ENCODE measurements around the gene JUNB.
"Not testable (repeated sequence)": the region's sequence is repeated elsewhere in the genome, so short reads cannot be mapped to it uniquely, and the experiment has no call there.

DNA sequence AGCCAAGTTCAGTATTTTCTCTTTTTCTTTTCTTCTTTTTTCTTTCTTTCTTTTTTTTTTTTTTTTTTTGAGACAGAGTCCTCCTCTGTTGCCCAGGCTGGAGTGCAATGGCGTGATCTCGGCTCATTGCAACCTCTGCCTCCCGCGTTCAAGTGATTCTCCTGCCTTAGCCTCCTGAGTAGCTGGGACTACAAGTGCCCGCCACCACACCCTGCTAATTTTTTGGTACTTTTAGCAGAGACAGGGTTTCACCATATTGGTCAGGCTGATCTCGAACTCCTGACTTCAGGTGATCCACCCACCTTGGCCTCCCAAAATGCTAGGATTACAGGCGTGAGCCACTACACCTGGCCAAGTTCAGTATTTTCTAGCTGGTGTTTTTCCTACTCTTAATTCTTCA, 6.3 kb downstream of the JUNB start:
- TF ChIP-seq, protein P1, sequence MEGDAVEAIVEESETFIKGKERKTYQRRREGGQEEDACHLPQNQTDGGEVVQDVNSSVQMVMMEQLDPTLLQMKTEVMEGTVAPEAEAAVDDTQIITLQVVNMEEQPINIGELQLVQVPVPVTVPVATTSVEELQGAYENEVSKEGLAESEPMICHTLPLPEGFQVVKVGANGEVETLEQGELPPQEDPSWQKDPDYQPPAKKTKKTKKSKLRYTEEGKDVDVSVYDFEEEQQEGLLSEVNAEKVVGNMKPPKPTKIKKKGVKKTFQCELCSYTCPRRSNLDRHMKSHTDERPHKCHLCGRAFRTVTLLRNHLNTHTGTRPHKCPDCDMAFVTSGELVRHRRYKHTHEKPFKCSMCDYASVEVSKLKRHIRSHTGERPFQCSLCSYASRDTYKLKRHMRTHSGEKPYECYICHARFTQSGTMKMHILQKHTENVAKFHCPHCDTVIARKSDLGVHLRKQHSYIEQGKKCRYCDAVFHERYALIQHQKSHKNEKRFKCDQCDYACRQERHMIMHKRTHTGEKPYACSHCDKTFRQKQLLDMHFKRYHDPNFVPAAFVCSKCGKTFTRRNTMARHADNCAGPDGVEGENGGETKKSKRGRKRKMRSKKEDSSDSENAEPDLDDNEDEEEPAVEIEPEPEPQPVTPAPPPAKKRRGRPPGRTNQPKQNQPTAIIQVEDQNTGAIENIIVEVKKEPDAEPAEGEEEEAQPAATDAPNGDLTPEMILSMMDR (IDR thresholded peaks at IDR 0.05): not testable (repeated sequence)
- TF ChIP-seq POLR2A (IDR thresholded peaks at IDR 0.05): not testable (repeated sequence)

Data from heart left ventricle (tissue), 13 donors.